Measurements from ENCODE around the gene CTSZ. TPM values are rescaled to one million over a fixed set of nuclear protein-coding genes. Genes with fewer than 3 reads are reported as not detected.

CTSZ gene
- total RNA-seq, result 10 to 100 TPM; 22.3 to 89.7 (median 57.2) TPM

DNA sequence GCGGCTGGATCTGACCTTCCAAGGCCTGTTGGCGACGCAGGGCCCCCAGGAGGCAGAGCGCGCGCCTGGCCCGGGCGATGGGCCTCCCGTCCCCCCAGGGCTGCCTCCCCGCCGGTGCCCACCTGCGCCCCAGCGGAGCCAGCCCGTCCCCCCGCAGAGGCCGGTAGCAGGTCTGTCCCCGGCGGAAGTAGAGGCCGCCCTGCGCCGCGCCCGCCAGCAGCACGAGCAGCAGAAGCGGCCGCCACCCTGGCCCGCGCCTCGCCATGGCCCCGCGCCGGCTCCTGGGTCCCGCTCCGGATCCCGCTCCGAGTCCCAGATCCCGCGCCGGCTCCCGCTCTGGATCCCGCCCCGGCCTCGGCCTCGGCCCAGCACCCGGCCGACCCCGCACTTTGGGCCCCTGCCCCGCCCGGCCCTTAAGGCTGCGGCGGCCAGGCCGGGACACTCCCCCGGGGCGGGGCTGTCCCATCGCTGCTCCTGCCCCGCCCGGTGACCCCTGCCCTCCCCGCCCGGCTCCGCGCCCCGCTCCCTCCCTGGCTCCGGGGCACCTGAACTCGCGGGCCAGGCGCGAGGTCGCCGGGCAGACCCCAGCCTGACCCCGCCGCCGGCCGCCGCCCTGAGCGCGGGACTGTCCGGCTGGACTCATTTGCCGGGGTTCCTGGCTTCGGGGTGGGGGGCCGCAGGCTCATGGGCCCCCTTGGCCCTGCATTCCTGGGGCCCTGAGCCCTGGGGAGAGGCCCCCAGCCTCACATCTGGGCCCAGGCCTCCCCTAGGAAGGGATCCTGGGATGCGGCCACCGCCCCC, at the start of gene CTSZ:
Gene CTSZ (minus strand): TSS at position 391 of the 801 bp plus-strand sequence. CDS start 126 bp downstream, at position 265.
- no peak for DNase-seq
- no peaks in the 10 kb centered on the region for H3K27me3 ChIP-seq
- TF ChIP-seq POLR2A (IDR thresholded peaks at IDR 0.05), result peak in 2 of 4 donors; percentile 49 to 57
- TF ChIP-seq, protein P1, sequence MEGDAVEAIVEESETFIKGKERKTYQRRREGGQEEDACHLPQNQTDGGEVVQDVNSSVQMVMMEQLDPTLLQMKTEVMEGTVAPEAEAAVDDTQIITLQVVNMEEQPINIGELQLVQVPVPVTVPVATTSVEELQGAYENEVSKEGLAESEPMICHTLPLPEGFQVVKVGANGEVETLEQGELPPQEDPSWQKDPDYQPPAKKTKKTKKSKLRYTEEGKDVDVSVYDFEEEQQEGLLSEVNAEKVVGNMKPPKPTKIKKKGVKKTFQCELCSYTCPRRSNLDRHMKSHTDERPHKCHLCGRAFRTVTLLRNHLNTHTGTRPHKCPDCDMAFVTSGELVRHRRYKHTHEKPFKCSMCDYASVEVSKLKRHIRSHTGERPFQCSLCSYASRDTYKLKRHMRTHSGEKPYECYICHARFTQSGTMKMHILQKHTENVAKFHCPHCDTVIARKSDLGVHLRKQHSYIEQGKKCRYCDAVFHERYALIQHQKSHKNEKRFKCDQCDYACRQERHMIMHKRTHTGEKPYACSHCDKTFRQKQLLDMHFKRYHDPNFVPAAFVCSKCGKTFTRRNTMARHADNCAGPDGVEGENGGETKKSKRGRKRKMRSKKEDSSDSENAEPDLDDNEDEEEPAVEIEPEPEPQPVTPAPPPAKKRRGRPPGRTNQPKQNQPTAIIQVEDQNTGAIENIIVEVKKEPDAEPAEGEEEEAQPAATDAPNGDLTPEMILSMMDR (IDR thresholded peaks at IDR 0.05), result no peak
- WGBS, 2 donors, result no CpG with 5 or more reads among the region's 82 CpGs
- intact Hi-C loops (cut with DNase I), result no loop called here
- peaks cover 30 to 80% (median 47%) of the 10 kb centered on the region in 3 donors for H3K4me1 ChIP-seq
- peak within 1 kb of the TSS; percentile 52 to 85 (median 66) for H3K4me3 ChIP-seq
- H3K27ac ChIP-seq, result peak within 1 kb of the TSS; percentile 77 to 90 (median 86)
- peaks cover 0 to 13% (median 0%) of the 10 kb centered on the region in 3 donors for H3K36me3 ChIP-seq
- no peaks in the 10 kb centered on the region for H3K9me3 ChIP-seq

DNA sequence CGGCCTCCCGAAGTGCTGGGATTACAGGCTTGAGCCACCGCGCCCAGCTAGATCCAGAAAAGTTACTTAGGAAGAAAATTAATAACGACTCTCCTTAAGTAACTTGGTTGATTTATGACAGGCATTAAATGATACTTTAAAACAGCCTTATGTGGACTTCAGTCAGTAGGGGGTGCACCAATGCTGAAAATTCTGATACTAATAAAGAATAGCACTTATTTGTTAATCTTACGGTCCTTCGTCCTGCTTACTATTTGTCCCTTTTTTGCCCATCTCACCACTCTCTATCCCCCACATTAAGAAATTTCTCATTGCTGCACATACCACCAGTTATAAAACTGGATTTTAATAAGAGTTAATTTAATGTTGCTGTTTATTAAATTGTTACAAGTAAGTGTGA, 48.2 kb upstream of the CTSZ start:
- WGBS, 2 donors, result 39 to 58% methylated on average over 7 of the region's 7 CpGs
- H3K27me3 ChIP-seq, result peaks cover 0 to 38% (median 0%) of the 10 kb centered on the region in 4 donors
- no peak overlapping the region for H3K4me3 ChIP-seq
- TF ChIP-seq, protein P1 (IDR thresholded peaks at IDR 0.05), result peak in 5 of 6 experiments; percentile 13 to 53 (median 41)
- TF ChIP-seq POLR2A (IDR thresholded peaks at IDR 0.05), result no peak
- no peak overlapping the region for H3K27ac ChIP-seq
- no peaks in the 10 kb centered on the region for H3K4me1 ChIP-seq
- H3K36me3 ChIP-seq, result no peaks in the 10 kb centered on the region
- no peak for DNase-seq
- intact Hi-C loops (cut with DNase I), result no loop called here
- no peaks in the 10 kb centered on the region for H3K9me3 ChIP-seq

DNA sequence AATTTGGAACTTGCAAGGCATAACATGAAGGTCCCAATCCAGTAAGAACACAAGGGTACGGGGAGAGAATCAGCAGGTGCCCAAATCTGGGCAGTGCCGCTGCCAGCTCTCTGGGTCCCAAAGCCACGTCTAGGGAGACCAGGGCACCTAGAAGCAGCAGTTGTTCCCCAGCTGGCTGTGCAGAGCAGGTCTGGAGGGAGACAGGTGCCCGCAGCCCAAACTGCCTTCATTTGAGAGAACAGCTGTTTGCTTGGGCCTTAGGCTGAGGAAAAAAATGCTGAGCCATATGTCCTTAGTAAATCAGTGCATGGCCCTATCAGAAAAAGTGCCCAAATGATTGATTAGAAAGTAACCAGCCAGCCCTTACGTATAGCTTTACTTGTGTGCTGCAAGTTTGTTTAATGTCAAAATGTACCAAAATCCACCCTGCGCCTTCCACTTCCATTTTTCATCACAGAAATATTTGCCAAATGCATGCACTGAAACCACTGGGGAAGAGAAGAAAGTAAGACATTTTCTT, 44.7 kb upstream of the CTSZ start:
- no peaks in the 10 kb centered on the region for H3K9me3 ChIP-seq
- no peaks in the 10 kb centered on the region for H3K4me1 ChIP-seq
- intact Hi-C loops (cut with DNase I), result no loop called here
- TF ChIP-seq, protein P1 (IDR thresholded peaks at IDR 0.05), result no peak
- TF ChIP-seq POLR2A (IDR thresholded peaks at IDR 0.05), result no peak
- H3K27ac ChIP-seq, result no peak overlapping the region
- H3K27me3 ChIP-seq, result peaks cover 0 to 32% (median 0%) of the 10 kb centered on the region in 4 donors
- no peak for DNase-seq
- H3K36me3 ChIP-seq, result no peaks in the 10 kb centered on the region
- WGBS, 2 donors, result 74 to 85% methylated on average over 4 to 5 of the region's 6 CpGs
- no peak overlapping the region for H3K4me3 ChIP-seq

DNA sequence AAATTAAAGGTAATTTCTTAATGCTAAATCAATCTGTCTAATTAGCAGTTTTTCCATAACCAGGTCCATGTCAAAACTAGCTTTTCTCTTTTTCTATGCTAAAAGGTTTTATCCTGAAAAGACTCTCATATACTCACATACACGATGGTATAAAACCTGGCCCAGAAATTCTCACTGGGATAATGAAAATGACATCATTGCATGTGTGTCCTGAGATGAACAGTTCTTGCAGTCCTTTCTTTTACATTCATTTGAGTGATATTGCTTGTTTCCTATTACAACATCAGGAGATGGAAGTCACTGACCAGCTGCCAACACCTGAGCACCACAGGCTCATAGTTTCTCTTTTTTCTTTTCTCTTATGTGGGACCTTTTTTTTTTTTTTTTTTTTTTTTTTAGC, 43.4 kb upstream of the CTSZ start:
- H3K27me3 ChIP-seq, result peaks cover 0 to 29% (median 0%) of the 10 kb centered on the region in 4 donors
- no peak overlapping the region for H3K4me3 ChIP-seq
- no peaks in the 10 kb centered on the region for H3K9me3 ChIP-seq
- TF ChIP-seq POLR2A (IDR thresholded peaks at IDR 0.05), result no peak
- H3K36me3 ChIP-seq, result no peaks in the 10 kb centered on the region
- intact Hi-C loops (cut with DNase I), result no loop called here
- DNase-seq, result no peak
- 29 to 64% methylated on average over 1 of the region's 1 CpG for WGBS, 2 donors
- H3K4me1 ChIP-seq, result no peaks in the 10 kb centered on the region
- no peak overlapping the region for H3K27ac ChIP-seq

DNA sequence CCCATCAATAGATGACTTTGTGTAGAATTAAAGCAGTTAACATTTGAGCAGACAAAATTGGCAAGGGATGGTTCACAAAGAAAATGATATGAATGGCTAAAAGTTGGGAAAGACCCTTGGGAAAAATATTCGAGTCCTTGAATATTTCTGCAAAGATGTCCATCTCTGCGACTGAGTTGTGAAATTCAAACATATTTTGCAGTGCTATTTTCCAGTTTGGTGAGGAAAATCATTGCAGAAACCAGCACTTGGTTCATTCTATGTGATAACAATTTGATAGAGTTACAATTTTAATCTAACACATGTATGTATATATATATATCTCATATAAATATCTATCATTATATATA, 41.6 kb upstream of the CTSZ start:
- intact Hi-C loops (cut with DNase I), result no loop called here
- no peaks in the 10 kb centered on the region for H3K36me3 ChIP-seq
- WGBS, 2 donors, result 81 to 90% methylated on average over 2 of the region's 2 CpGs
- TF ChIP-seq, protein P1 (IDR thresholded peaks at IDR 0.05), result no peak
- TF ChIP-seq POLR2A (IDR thresholded peaks at IDR 0.05), result no peak
- H3K9me3 ChIP-seq, result no peaks in the 10 kb centered on the region
- no peak overlapping the region for H3K27ac ChIP-seq
- H3K4me1 ChIP-seq, result peaks cover 0 to 7% (median 0%) of the 10 kb centered on the region in 3 donors
- peaks cover 0 to 27% (median 0%) of the 10 kb centered on the region in 4 donors for H3K27me3 ChIP-seq
- no peak for DNase-seq
- H3K4me3 ChIP-seq, result no peak overlapping the region
